ENCODE data around the gene NEURL1B. TPM values are rescaled to one million over a fixed set of nuclear protein-coding genes. Genes with fewer than 3 reads are reported as not detected.

The NEURL1B gene
- total and polyA plus RNA-seq, 4 donors, result 1.9 to 65.8 (median 24.8) TPM

- H3K4me3 ChIP-seq (ENCODE audit: low read length in 2 of 2), result no peak overlapping the region
- H3K4me1 ChIP-seq (ENCODE audit: control insufficient read depth in 1 of 2, insufficient read depth in 2 of 2, low read length in 2 of 2), result no peaks in the 10 kb centered on the region
- WGBS, 2 donors, result 78 to 85% methylated on average over 5 of the region's 5 CpGs
- no peak for ATAC-seq (ENCODE audit: low FRiP score)
- intact Hi-C loops (cut with DNase I), result no loop called here
- H3K27ac ChIP-seq (ENCODE audit: low read depth in 1 of 2, low read length in 2 of 2), result no peak overlapping the region
- no peaks in the 10 kb centered on the region for H3K36me3 ChIP-seq (ENCODE audit: control insufficient read depth in 1 of 2, insufficient read depth in 2 of 2, low read length in 1 of 2)
- no peaks in the 10 kb centered on the region for H3K27me3 ChIP-seq (ENCODE audit: control insufficient read depth in 1 of 2, insufficient read depth in 2 of 2, low read length in 1 of 2)
- H3K9me3 ChIP-seq (ENCODE audit: control insufficient read depth, low read length), result no peaks in the 10 kb centered on the region
- peak in 1 of 2 donors; percentile 23 for DNase-seq
These were observed 39.9 kb downstream of the NEURL1B start for GRCh38 chr5:172680921-172681320.

GRCh38 chr5:172681421-172681820, 40.4 kb downstream of the NEURL1B start:
- Histone ChIP-seq H3K36me3 (ENCODE audit: control insufficient read depth in 1 of 2, insufficient read depth in 2 of 2, low read length in 1 of 2) (no peaks in the 10 kb centered on the region), H3K27ac (ENCODE audit: low read depth in 1 of 2, low read length in 2 of 2) (no peak overlapping the region), H3K9me3 (ENCODE audit: control insufficient read depth, low read length) (no peaks in the 10 kb centered on the region), H3K4me3 (ENCODE audit: low read length in 2 of 2) (no peak overlapping the region), H3K4me1 (ENCODE audit: control insufficient read depth in 1 of 2, insufficient read depth in 2 of 2, low read length in 2 of 2) (no peaks in the 10 kb centered on the region), H3K27me3 (ENCODE audit: control insufficient read depth in 1 of 2, insufficient read depth in 2 of 2, low read length in 1 of 2) (no peaks in the 10 kb centered on the region)
- intact Hi-C loops (cut with DNase I), result no loop called here
- 84 to 85% methylated on average over 4 of the region's 4 CpGs for WGBS, 2 donors
- DNase-seq (peak in 1 of 2 donors; percentile 9), ATAC-seq (ENCODE audit: low FRiP score) (no peak)

GRCh38 chr5:172683264-172683644, 42.2 kb downstream of the NEURL1B start:
- no peaks in the 10 kb centered on the region for H3K36me3 ChIP-seq (ENCODE audit: control insufficient read depth in 1 of 2, insufficient read depth in 2 of 2, low read length in 1 of 2)
- ATAC-seq (ENCODE audit: low FRiP score) (no peak), DNase-seq (peak; percentile 34 to 69)

GRCh38 chr5:172683645-172684471, 42.8 kb downstream of the NEURL1B start:
- H3K9me3 ChIP-seq (ENCODE audit: control insufficient read depth, low read length), result no peaks in the 10 kb centered on the region
- H3K27me3 ChIP-seq (ENCODE audit: control insufficient read depth in 1 of 2, insufficient read depth in 2 of 2, low read length in 1 of 2), result no peaks in the 10 kb centered on the region
- H3K27ac ChIP-seq (ENCODE audit: low read depth in 1 of 2, low read length in 2 of 2), result no peak overlapping the region
- no peak overlapping the region for H3K4me3 ChIP-seq (ENCODE audit: low read length in 2 of 2)
- DNase-seq, result peak; percentile 65 to 73
- H3K4me1 ChIP-seq (ENCODE audit: control insufficient read depth in 1 of 2, insufficient read depth in 2 of 2, low read length in 2 of 2), result no peaks in the 10 kb centered on the region
- no peaks in the 10 kb centered on the region for H3K36me3 ChIP-seq (ENCODE audit: control insufficient read depth in 1 of 2, insufficient read depth in 2 of 2, low read length in 1 of 2)
- no peak for ATAC-seq (ENCODE audit: low FRiP score)
- 67 to 69% methylated on average over 109 to 125 of the region's 125 CpGs for WGBS, 2 donors
- intact Hi-C loops (cut with DNase I), result no loop called here

More at GRCh38 chr5:172683264-172683644, 42.2 kb downstream of the NEURL1B start:
- Histone ChIP-seq H3K4me3 (ENCODE audit: low read length in 2 of 2) (no peak overlapping the region), H3K27ac (ENCODE audit: low read depth in 1 of 2, low read length in 2 of 2) (no peak overlapping the region), H3K27me3 (ENCODE audit: control insufficient read depth in 1 of 2, insufficient read depth in 2 of 2, low read length in 1 of 2) (no peaks in the 10 kb centered on the region), H3K9me3 (ENCODE audit: control insufficient read depth, low read length) (no peaks in the 10 kb centered on the region), H3K4me1 (ENCODE audit: control insufficient read depth in 1 of 2, insufficient read depth in 2 of 2, low read length in 2 of 2) (no peaks in the 10 kb centered on the region)
- intact Hi-C loops (cut with DNase I), result no loop called here
- WGBS, 2 donors, result 82 to 83% methylated on average over 46 to 47 of the region's 47 CpGs

GRCh38 chr5:172685091-172685490, 44.0 kb downstream of the NEURL1B start:
- DNase-seq, result peak; percentile 6 to 38
- Histone ChIP-seq H3K9me3 (ENCODE audit: control insufficient read depth, low read length) (no peaks in the 10 kb centered on the region), H3K27ac (ENCODE audit: low read depth in 1 of 2, low read length in 2 of 2) (no peak overlapping the region), H3K4me3 (ENCODE audit: low read length in 2 of 2) (no peak overlapping the region), H3K36me3 (ENCODE audit: control insufficient read depth in 1 of 2, insufficient read depth in 2 of 2, low read length in 1 of 2) (no peaks in the 10 kb centered on the region), H3K4me1 (ENCODE audit: control insufficient read depth in 1 of 2, insufficient read depth in 2 of 2, low read length in 2 of 2) (peaks cover 0 to 2% of the 10 kb centered on the region in 2 donors), H3K27me3 (ENCODE audit: control insufficient read depth in 1 of 2, insufficient read depth in 2 of 2, low read length in 1 of 2) (no peaks in the 10 kb centered on the region)
- no peak for ATAC-seq (ENCODE audit: low FRiP score)
- intact Hi-C loops (cut with DNase I), result no loop called here
- 93 to 95% methylated on average over 4 of the region's 4 CpGs for WGBS, 2 donors

- no peaks in the 10 kb centered on the region for H3K27me3 ChIP-seq (ENCODE audit: control insufficient read depth in 1 of 2, insufficient read depth in 2 of 2, low read length in 1 of 2)
- ATAC-seq (ENCODE audit: low FRiP score) (peak; percentile 31), DNase-seq (peak; percentile 77 to 88)
- no peak overlapping the region for H3K27ac ChIP-seq (ENCODE audit: low read depth in 1 of 2, low read length in 2 of 2)
- no peaks in the 10 kb centered on the region for H3K36me3 ChIP-seq (ENCODE audit: control insufficient read depth in 1 of 2, insufficient read depth in 2 of 2, low read length in 1 of 2)
- H3K4me3 ChIP-seq (ENCODE audit: low read length in 2 of 2), result no peak overlapping the region
- intact Hi-C loops (cut with DNase I), result no loop called here
- peaks cover 0 to 2% of the 10 kb centered on the region in 2 donors for H3K4me1 ChIP-seq (ENCODE audit: control insufficient read depth in 1 of 2, insufficient read depth in 2 of 2, low read length in 2 of 2)
- WGBS, 2 donors, result 8 to 9% methylated on average over 10 of the region's 10 CpGs
- no peaks in the 10 kb centered on the region for H3K9me3 ChIP-seq (ENCODE audit: control insufficient read depth, low read length)
These were observed 45.0 kb downstream of the NEURL1B start for GRCh38 chr5:172686111-172686510.

GRCh38 chr5:172686539-172687390, 45.7 kb downstream of the NEURL1B start:
- 90 to 91% methylated on average over 32 to 37 of the region's 37 CpGs for WGBS, 2 donors
- H3K27me3 ChIP-seq (ENCODE audit: control insufficient read depth in 1 of 2, insufficient read depth in 2 of 2, low read length in 1 of 2), result no peaks in the 10 kb centered on the region
- H3K4me1 ChIP-seq (ENCODE audit: control insufficient read depth in 1 of 2, insufficient read depth in 2 of 2, low read length in 2 of 2), result peaks cover 0 to 2% of the 10 kb centered on the region in 2 donors
- ATAC-seq (ENCODE audit: low FRiP score) (no peak), DNase-seq (peak; percentile 38 to 73)
- H3K4me3 ChIP-seq (ENCODE audit: low read length in 2 of 2), result no peak overlapping the region
- intact Hi-C loops (cut with DNase I), result no loop called here
- no peak overlapping the region for H3K27ac ChIP-seq (ENCODE audit: low read depth in 1 of 2, low read length in 2 of 2)
- no peaks in the 10 kb centered on the region for H3K36me3 ChIP-seq (ENCODE audit: control insufficient read depth in 1 of 2, insufficient read depth in 2 of 2, low read length in 1 of 2)
- no peaks in the 10 kb centered on the region for H3K9me3 ChIP-seq (ENCODE audit: control insufficient read depth, low read length)

GRCh38 chr5:172687940-172688339, 46.9 kb downstream of the NEURL1B start:
- peak; percentile 16 to 38 for DNase-seq
- Histone ChIP-seq H3K4me1 (ENCODE audit: control insufficient read depth in 1 of 2, insufficient read depth in 2 of 2, low read length in 2 of 2) (peaks cover 0 to 2% of the 10 kb centered on the region in 2 donors), H3K27ac (ENCODE audit: low read depth in 1 of 2, low read length in 2 of 2) (no peak overlapping the region), H3K36me3 (ENCODE audit: control insufficient read depth in 1 of 2, insufficient read depth in 2 of 2, low read length in 1 of 2) (no peaks in the 10 kb centered on the region), H3K9me3 (ENCODE audit: control insufficient read depth, low read length) (no peaks in the 10 kb centered on the region), H3K27me3 (ENCODE audit: control insufficient read depth in 1 of 2, insufficient read depth in 2 of 2, low read length in 1 of 2) (no peaks in the 10 kb centered on the region), H3K4me3 (ENCODE audit: low read length in 2 of 2) (no peak overlapping the region)
- no peak for ATAC-seq (ENCODE audit: low FRiP score)
- WGBS, 2 donors, result 71 to 73% methylated on average over 4 of the region's 4 CpGs
- intact Hi-C loops (cut with DNase I), result no loop called here
